HG03103 (cell line): ENCODE data around the gene BDKRB1.

ENCODE experiments used
- ATAC-seq: cut with Tn5 transposase; IDR thresholded peaks from one replicate; pipeline ENCODE4 v1.9.1; 2021; ENCODE audit warnings: low read depth; ENCODE audit not compliant: unreplicated experiment

BDKRB1 gene

GRCh38 chr14:96255501-96256366 is at the start of gene BDKRB1:
TSS of gene BDKRB1 (plus strand) at chr14:96256210. CDS start at chr14:96263683, 7,473 bp downstream.
- ATAC-seq: no peak

- ATAC-seq: no peak
These were observed 49.5 kb upstream of the BDKRB1 start for GRCh38 chr14:96206461-96206860.

GRCh38 chr14:96207686-96208085 is 48.3 kb upstream of the BDKRB1 start:
- no peak for ATAC-seq

GRCh38 chr14:96208739-96209138 is 47.3 kb upstream of the BDKRB1 start:
- ATAC-seq: no peak

GRCh38 chr14:96212140-96212539 is 43.9 kb upstream of the BDKRB1 start:
- no peak for ATAC-seq

- no peak for ATAC-seq
These were observed 43.1 kb upstream of the BDKRB1 start for GRCh38 chr14:96212896-96213295.

- no peak for ATAC-seq
These were observed 42.0 kb upstream of the BDKRB1 start for GRCh38 chr14:96213871-96214465.

- ATAC-seq: no peak
These were observed 41.2 kb upstream of the BDKRB1 start for GRCh38 chr14:96214793-96215192.

GRCh38 chr14:96215452-96216244 is 40.4 kb upstream of the BDKRB1 start:
- ATAC-seq: no peak

GRCh38 chr14:96216627-96217026 is 39.4 kb upstream of the BDKRB1 start:
- ATAC-seq: no peak

- no peak for ATAC-seq
These were observed 38.6 kb upstream of the BDKRB1 start for GRCh38 chr14:96217376-96217913.

GRCh38 chr14:96221109-96221650 is 34.8 kb upstream of the BDKRB1 start:
- no peak for ATAC-seq

GRCh38 chr14:96221841-96222240 is 34.2 kb upstream of the BDKRB1 start:
- ATAC-seq: no peak

- ATAC-seq: no peak
These were observed 31.4 kb upstream of the BDKRB1 start for GRCh38 chr14:96224480-96225096.

GRCh38 chr14:96225213-96225612 is 30.8 kb upstream of the BDKRB1 start:
- no peak for ATAC-seq

GRCh38 chr14:96225745-96226151 is 30.3 kb upstream of the BDKRB1 start:
- no peak for ATAC-seq

- no peak for ATAC-seq
These were observed 28.6 kb upstream of the BDKRB1 start for GRCh38 chr14:96227428-96227827.

- ATAC-seq: no peak
These were observed 26.7 kb upstream of the BDKRB1 start for GRCh38 chr14:96229315-96229714.

GRCh38 chr14:96231056-96231455 is 25.0 kb upstream of the BDKRB1 start:
- no peak for ATAC-seq

GRCh38 chr14:96231526-96232130 is 24.4 kb upstream of the BDKRB1 start:
- no peak for ATAC-seq
